Measurements from ENCODE around the gene TBC1D2B.
"Not testable (repeated sequence)": the region's sequence is repeated elsewhere in the genome, so short reads cannot be mapped to it uniquely, and the experiment has no call there.

TBC1D2B gene

DNA sequence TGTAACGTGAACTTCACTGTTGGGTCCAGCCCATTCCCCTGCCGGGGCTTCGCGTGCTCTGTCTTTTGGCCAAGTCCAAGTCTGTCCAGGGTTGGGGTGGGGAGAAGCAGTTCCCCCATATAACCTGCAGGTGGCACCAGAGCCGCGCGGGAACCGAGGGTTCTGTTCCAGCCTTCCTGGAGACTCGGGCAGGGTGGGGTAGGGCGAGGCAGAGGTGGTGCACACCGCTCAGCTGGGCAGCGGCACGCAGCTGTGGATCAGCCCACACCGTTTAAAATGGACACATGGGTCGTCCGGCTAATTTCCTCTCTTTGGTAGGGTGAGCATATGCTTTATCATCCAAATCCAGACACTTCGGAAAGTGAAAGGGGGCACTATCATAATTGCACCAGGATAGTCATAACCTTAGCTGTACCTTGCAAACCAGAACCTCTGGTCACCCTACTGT lies 118.1 kb downstream of the TBC1D2B start:
- Histone ChIP-seq H3K36me3 (ENCODE audit: control insufficient read depth, insufficient read depth, low read length) (no peaks in the 10 kb centered on the region), H3K9ac (no peak overlapping the region), H3K4me3 (ENCODE audit: low read depth, low read length) (no peak overlapping the region), H3K9me3 (ENCODE audit: control insufficient read depth, low read length) (no peaks in the 10 kb centered on the region), H2AFZ (no peak overlapping the region), H3K79me2 (no peaks in the 10 kb centered on the region), H3K4me1 (no peaks in the 10 kb centered on the region), H3K27ac (no peak overlapping the region), H3K27me3 (ENCODE audit: control insufficient read depth, insufficient read depth, low read length) (no peaks in the 10 kb centered on the region), H3K4me2 (ENCODE audit: low read length) (no peak overlapping the region)
- TF ChIP-seq, protein P1, sequence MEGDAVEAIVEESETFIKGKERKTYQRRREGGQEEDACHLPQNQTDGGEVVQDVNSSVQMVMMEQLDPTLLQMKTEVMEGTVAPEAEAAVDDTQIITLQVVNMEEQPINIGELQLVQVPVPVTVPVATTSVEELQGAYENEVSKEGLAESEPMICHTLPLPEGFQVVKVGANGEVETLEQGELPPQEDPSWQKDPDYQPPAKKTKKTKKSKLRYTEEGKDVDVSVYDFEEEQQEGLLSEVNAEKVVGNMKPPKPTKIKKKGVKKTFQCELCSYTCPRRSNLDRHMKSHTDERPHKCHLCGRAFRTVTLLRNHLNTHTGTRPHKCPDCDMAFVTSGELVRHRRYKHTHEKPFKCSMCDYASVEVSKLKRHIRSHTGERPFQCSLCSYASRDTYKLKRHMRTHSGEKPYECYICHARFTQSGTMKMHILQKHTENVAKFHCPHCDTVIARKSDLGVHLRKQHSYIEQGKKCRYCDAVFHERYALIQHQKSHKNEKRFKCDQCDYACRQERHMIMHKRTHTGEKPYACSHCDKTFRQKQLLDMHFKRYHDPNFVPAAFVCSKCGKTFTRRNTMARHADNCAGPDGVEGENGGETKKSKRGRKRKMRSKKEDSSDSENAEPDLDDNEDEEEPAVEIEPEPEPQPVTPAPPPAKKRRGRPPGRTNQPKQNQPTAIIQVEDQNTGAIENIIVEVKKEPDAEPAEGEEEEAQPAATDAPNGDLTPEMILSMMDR (IDR thresholded peaks at IDR 0.05) = peak; percentile 89

DNA sequence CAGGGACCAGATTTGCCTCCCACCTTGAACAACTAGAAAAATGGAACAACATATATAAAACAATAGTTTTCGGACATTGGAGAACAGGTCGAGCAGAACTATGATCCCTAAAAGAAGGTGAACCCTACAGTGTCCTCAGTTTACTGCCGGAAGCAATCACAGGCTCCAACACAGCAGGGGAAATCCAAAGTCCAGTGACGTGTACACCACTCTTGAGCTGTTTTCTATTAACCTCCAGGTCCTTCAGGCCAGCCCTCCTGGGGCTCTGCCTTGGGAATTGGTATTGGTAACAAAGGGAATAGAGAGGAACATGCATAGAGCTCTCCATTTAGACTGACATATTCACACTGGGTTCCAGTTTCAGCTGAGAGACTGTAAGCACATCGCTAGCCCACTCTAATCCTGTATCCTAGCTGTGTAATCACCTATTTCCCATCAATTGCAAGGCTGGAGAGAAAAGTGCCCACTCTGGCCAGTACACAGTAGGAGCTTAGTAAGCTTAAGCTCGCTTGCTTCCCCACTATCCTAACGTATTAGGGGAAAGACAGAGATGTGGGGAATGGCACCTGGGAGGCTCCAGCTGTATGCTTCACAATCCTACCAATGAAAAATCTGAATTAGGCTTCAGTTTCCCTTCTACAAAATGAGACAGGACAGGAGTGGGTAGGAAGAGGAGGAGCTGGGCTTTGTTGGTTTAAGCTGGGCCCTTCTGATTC lies 118.6 kb downstream of the TBC1D2B start:
- not testable (repeated sequence) for H3K36me3 ChIP-seq (ENCODE audit: control insufficient read depth, insufficient read depth, low read length); H3K27ac ChIP-seq; H3K27me3 ChIP-seq (ENCODE audit: control insufficient read depth, insufficient read depth, low read length); H3K79me2 ChIP-seq; H3K9me3 ChIP-seq (ENCODE audit: control insufficient read depth, low read length); H3K9ac ChIP-seq; H2AFZ ChIP-seq; H3K4me1 ChIP-seq; H3K4me2 ChIP-seq (ENCODE audit: low read length); H3K4me3 ChIP-seq (ENCODE audit: low read depth, low read length)

DNA sequence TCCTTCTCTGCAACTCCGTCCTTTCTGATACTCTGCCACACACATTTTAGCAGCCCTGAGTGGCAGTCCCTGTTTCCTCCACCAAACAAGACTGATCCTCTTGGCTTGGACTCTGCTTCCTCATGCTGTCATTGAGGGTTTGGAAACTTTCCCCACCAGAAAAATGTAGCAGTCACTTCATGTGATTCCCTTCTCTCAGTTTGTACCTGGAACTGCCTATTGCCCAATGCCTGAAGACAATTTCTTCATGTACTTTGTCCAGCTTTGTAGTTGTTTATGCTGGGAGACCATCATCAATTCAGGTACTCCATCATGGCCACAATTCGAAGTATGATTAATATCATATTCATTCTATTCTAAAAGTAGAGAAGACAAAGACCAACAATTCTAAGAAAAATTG lies 119.5 kb downstream of the TBC1D2B start:
- H3K9ac ChIP-seq = not testable (repeated sequence)

DNA sequence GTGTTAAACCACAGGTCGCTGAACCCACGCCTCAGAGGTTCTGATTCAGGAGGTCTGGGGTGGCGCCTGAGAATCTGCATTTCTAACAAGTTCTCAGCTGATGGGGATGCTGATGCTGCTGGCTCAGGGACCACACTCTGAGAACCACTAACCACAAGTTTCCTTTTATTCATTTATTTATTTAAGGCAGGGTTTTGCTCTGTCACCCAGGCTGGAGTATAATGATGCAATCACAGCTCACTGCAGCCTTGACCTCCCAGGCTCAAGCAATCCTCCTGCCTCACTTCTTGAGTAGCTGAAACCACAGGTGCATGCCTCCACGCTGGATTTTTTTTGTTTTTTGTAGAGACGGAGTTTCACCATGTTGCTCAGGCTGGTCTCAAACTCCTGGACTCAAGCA lies 123.6 kb downstream of the TBC1D2B start:
- not testable (repeated sequence) for H3K9ac ChIP-seq; H3K79me2 ChIP-seq; H3K4me3 ChIP-seq (ENCODE audit: low read depth, low read length); H2AFZ ChIP-seq; H3K4me2 ChIP-seq (ENCODE audit: low read length); H3K36me3 ChIP-seq (ENCODE audit: control insufficient read depth, insufficient read depth, low read length); H3K27ac ChIP-seq; H3K27me3 ChIP-seq (ENCODE audit: control insufficient read depth, insufficient read depth, low read length); H3K4me1 ChIP-seq; H3K9me3 ChIP-seq (ENCODE audit: control insufficient read depth, low read length)

More for the DNA sequence above, 119.5 kb downstream of the TBC1D2B start:
- not testable (repeated sequence) for H3K4me1 ChIP-seq; H3K27ac ChIP-seq; H3K79me2 ChIP-seq; H2AFZ ChIP-seq; H3K4me2 ChIP-seq (ENCODE audit: low read length); H3K4me3 ChIP-seq (ENCODE audit: low read depth, low read length); H3K27me3 ChIP-seq (ENCODE audit: control insufficient read depth, insufficient read depth, low read length); H3K36me3 ChIP-seq (ENCODE audit: control insufficient read depth, insufficient read depth, low read length); H3K9me3 ChIP-seq (ENCODE audit: control insufficient read depth, low read length)

DNA sequence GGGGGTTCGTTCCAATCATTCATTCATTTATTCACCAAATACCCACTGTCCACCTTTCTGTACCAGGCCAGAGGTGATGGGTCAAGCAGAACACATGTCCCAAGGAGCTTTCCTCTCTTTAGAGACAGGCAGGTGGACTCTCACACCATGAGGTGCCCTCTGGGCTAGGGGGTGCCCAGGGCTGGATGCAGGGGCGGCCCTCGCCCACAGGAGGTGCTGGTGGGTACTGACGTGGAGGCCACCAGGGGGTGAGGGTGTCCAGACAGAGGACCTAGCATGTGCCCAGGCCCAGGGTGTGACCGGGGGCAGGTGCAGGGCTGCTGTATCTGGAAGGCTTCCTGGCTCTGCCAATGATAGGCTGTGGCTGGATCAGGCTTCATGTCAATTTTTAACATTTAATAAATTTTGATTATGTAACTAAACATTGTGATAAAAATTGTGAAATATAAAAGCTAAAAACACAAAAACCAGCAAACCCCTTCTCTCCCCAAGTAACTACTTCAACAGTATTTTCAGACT lies 124.5 kb downstream of the TBC1D2B start:
- not testable (repeated sequence) for H3K79me2 ChIP-seq; H2AFZ ChIP-seq; H3K4me2 ChIP-seq (ENCODE audit: low read length); H3K27me3 ChIP-seq (ENCODE audit: control insufficient read depth, insufficient read depth, low read length); H3K9ac ChIP-seq; H3K9me3 ChIP-seq (ENCODE audit: control insufficient read depth, low read length); H3K4me3 ChIP-seq (ENCODE audit: low read depth, low read length); H3K4me1 ChIP-seq; H3K36me3 ChIP-seq (ENCODE audit: control insufficient read depth, insufficient read depth, low read length); H3K27ac ChIP-seq

DNA sequence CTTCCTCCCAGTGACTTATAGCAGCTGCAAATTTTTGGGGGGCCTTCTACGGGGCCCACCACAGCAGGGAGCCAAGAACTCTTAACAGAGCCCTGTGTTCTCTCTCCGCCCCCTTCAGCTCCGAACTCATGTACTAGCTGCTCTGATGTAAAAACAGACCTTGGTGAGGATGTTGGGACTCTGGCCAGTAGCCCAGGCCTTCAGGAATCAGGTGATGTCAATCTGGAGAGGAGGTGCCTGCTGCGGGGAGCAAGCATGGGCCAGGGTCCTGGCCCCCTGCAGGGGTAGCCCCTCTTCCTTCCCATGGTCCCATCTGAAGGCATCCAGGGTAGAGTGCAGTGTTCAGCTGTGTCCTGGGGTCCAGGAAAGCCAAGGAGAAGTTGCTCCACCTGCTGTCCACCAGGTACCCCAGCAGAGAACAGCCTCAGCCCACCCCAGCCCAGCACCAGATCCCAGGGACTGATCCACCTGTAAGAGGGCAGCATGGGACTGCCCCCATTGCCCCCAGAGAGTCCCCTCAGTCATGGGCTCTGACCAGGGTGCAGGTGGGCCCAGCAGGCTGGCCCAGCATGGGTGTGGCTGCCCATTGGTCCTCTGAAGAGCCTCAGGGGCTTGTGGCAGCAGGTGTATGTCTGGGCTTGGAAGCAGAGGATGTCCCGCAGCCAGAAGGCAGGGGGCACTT lies 126.3 kb downstream of the TBC1D2B start:
- not testable (repeated sequence) for H3K27ac ChIP-seq; H3K27me3 ChIP-seq (ENCODE audit: control insufficient read depth, insufficient read depth, low read length); H3K36me3 ChIP-seq (ENCODE audit: control insufficient read depth, insufficient read depth, low read length); H3K4me1 ChIP-seq; H3K9ac ChIP-seq; H3K4me2 ChIP-seq (ENCODE audit: low read length); H3K79me2 ChIP-seq; H2AFZ ChIP-seq; H3K4me3 ChIP-seq (ENCODE audit: low read depth, low read length); H3K9me3 ChIP-seq (ENCODE audit: control insufficient read depth, low read length)

DNA sequence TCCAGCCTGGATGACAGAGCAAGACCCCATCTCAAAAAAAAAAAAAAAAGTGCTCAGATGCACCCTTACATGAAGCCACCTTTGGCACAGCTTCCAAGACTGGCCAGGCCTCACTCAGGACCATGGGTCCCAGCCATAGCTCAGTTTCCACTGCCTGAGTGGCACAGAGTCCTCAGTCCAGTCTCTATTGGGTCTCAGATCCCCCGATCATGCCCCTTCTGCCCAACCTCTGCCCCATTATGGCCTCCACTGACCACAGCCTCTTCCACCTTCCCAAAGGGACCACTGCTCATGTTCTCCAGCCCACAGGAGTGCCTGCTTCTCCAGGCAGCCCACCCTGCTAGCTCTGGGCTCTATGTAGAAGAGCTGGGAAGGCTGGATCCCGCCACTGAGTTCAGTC lies 127.0 kb downstream of the TBC1D2B start:
- H3K4me1 ChIP-seq; H3K9me3 ChIP-seq (ENCODE audit: control insufficient read depth, low read length); H3K27ac ChIP-seq; H3K36me3 ChIP-seq (ENCODE audit: control insufficient read depth, insufficient read depth, low read length); H2AFZ ChIP-seq; H3K27me3 ChIP-seq (ENCODE audit: control insufficient read depth, insufficient read depth, low read length); H3K4me2 ChIP-seq (ENCODE audit: low read length); H3K4me3 ChIP-seq (ENCODE audit: low read depth, low read length); H3K79me2 ChIP-seq; H3K9ac ChIP-seq: not testable (repeated sequence)
